Right lung (tissue), 10 donors: ENCODE results near the gene WWOX. TPM values are rescaled to one million over a fixed set of nuclear protein-coding genes. Genes with fewer than 3 reads are reported as not detected.
"Not testable (repeated sequence)": the region's sequence is repeated elsewhere in the genome, so short reads cannot be mapped to it uniquely, and the experiment has no call there.

Source experiments
- DNase-seq, 2 donors: peaks; one replicate each; pipeline ENCODE4 v3.0.0-alpha.2; 2013
- long read RNA-seq, 8 donors: transcript quantifications; one replicate each; lab custom pipeline, GENCODE V29; 2026
- polyA plus RNA-seq, 5 donors: library from polyadenylated mRNA; unstranded; fragments of 120-200 nt; gene quantifications; one replicate each; pipeline versions ENCODE4 v1.2.1 to v1.2.3, GENCODE V29; 2013; ENCODE audit warnings: inconsistent platforms in 1 of 5, low replicate concordance in 1 of 5; ENCODE audit not compliant: insufficient read length in 5 of 5, insufficient read depth in 1 of 5

WWOX gene
- 10 to 100 TPM; 29.3 to 41.5 (median 32.3) TPM for polyA plus RNA-seq
- long read RNA-seq, donor 1, partial matches to known transcripts: 0 of 5 reads
- long read RNA-seq, donor 1, other reads (novel, unspliced or antisense): 0 of 5 reads
- long read RNA-seq, donor 2, partial matches to known transcripts: 11 of 13 reads
- long read RNA-seq, donor 2, other reads (novel, unspliced or antisense): 0 of 13 reads
- long read RNA-seq, donor 3, partial matches to known transcripts: 20 of 24 reads
- long read RNA-seq, donor 3, other reads (novel, unspliced or antisense): 0 of 24 reads
- long read RNA-seq, donor 4, partial matches to known transcripts: 19 of 19 reads
- long read RNA-seq, donor 4, other reads (novel, unspliced or antisense): 0 of 19 reads
- long read RNA-seq, donor 5, partial matches to known transcripts: 0 of 4 reads
- long read RNA-seq, donor 5, other reads (novel, unspliced or antisense): 0 of 4 reads
- long read RNA-seq, donor 6, partial matches to known transcripts: 20 of 23 reads
- long read RNA-seq, donor 6, other reads (novel, unspliced or antisense): 0 of 23 reads
- long read RNA-seq, donor 7, partial matches to known transcripts: 0 of 3 reads
- long read RNA-seq, donor 7, other reads (novel, unspliced or antisense): 0 of 3 reads
- long read RNA-seq, donor 8, partial matches to known transcripts: 12 of 15 reads
- long read RNA-seq, donor 8, other reads (novel, unspliced or antisense): 0 of 15 reads

- peak; percentile 99 for DNase-seq
Measured at GRCh38 chr16:78099271-78100111, at the start of gene WWOX. Gene WWOX (plus strand): TSS chr16:78099654.

- DNase-seq: no peak
Measured at GRCh38 chr16:78050734-78051400, 48.6 kb upstream of the WWOX start.

DNA sequence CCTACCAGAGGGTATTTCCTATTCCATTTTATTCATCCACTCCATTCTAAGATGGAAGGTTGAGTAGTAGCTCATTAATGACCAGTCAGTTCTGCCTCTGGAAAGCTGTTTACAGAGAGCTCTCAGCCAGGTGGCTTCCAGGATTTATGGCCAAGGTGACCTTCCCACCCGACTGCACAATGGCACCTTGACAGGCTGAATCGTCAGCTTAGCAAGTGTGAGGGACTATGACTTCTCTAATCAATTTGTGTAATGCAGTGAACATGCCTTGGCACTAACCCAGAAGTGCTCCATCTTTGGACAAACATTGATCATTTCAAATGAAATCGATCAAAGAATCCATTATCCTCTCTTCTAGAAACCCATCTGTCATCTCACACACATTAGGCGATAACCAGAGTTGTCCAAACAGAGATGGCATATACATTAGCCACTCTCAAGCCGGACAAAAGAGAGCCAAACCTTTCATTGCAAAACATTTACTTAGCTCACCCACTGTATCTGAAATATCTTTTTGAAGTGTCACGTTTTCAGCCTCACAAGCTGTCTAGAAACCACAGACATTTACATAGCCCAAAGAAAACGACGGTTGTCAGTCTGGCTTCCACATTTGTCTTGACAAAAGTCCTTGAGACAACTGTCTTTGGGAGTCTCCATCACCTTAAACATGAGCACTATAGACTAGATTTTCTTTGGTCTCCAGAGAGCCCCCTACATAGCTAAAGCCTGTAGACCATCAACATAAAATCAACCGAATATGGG, 41.5 kb upstream of the WWOX start:
- no peak for DNase-seq

- DNase-seq: not testable (repeated sequence)
Measured at GRCh38 chr16:78059806-78060205, 39.6 kb upstream of the WWOX start.

DNA sequence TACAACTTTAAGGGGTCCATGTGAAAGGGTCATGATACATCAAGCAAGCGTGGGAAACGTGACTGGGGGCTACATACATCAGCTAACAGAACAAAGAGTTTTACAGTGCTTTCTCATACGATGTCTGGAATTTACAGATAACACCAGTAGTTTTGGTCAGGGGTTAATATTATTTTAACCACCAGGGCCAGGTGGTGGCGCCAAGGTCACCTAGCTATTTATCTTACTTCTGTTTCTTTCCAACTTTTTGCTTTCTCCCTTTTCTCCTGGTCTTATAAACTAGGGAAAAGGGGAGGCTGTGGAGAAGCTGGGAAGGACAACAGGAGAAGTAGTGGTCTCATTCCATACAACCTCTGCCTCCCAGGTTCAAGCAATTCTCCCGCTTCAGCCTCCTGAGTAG, 39.2 kb upstream of the WWOX start:
- no peak for DNase-seq

- no peak for DNase-seq
Measured at GRCh38 chr16:78060809-78061208, 38.6 kb upstream of the WWOX start.

DNA sequence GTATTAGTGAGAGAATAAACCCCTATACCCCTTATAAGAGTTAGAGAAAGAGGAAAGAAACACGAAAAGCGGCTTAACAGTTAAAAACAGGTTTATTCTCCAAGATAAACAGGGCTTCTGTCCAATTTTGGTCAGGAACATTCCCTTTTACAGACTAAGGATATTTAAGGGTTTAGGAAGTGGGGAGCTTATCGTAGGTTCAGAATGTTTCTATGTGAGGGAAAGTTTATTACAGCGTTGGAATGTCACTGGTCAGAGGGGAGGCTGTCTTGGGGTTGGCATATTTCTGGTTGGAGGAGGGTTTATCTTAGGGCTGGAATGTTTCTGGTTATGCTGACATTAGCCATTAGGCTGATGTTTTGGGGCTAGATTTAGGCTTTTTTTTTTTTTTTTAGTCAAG, 34.1 kb upstream of the WWOX start:
- DNase-seq: no peak

DNA sequence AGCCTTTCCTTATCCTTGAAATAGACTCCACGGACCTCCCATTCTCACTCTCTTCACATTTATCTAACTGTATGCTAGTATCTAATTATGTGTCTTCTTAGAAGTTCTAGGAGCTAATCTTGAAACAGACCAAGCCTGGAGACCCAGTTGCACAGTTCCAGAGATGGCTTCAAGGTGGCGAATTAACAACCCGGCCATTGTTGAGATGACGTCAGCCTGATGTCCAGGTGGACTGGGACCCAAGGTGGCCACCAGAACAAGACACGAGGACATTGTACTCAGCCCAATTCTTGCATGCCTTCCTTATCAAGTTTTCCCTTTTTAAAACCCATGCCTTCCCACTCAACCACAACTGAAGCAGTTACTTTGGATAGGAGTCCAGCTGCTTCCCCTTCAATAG, 29.5 kb upstream of the WWOX start:
- no peak for DNase-seq

DNA sequence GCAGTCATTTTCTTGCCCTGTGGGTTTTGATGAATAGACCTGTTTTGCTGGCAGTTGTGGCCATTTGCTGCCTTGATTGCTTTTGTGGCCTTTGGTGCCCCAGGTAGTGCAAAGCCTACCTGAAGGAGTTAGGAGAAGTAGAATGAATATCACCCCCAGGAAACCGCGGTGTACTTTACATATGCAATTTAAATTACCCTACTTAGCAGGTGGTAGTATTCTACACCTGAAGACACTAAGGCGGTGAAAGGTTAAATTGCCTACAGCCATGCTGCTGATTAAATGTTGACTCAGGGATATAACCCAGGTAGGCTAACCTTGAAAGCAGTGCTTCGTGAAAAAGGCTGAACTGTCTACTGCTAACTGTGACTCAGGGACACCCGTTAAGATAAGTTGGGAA, 27.2 kb upstream of the WWOX start:
- DNase-seq: no peak

GRCh38 chr16:78075800-78076199, 23.7 kb upstream of the WWOX start:
- no peak for DNase-seq

DNA sequence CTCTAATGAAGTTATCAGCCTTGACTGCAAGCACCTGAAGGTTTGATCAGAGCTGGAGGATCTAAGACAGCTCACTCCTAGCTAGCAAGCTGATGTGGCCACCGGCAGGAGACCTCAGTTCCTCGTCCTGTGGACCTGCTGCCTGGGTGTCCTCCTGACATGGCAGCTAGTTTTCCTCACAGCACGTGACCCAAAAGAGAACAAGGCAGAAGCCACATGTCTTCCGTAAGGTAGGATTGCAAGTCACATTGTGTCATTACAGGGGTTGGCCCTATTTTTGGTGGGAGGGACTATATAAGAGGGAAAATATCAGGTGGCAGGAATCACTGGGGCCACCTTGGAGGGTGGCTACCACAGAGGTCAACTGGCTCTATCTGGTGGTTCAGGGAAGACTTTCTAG, 18.1 kb upstream of the WWOX start:
- no peak for DNase-seq

DNA sequence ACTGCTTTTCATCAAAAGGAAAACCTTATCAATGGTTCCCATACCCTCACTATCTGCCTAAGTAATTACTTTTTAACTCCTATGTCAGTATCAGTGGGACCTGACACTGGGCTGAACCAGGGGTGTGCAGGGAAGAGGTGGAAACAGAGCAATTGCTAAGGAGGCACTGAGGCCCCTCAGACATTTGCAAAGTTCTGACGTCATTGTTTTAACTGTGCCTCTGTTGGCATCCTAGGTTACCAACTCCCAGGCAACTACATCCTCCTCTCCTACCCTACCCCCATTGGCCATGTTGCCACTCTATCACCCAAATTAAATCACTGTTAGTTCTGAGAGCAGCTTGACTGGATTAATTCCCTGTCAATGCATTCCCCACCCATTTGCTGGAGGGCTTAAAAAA, 8.0 kb upstream of the WWOX start:
- no peak for DNase-seq

- no peak for DNase-seq
Measured at GRCh38 chr16:78092758-78093157, 6.7 kb upstream of the WWOX start.

- DNase-seq: no peak
Measured at GRCh38 chr16:78094166-78094565, 5.3 kb upstream of the WWOX start.

DNA sequence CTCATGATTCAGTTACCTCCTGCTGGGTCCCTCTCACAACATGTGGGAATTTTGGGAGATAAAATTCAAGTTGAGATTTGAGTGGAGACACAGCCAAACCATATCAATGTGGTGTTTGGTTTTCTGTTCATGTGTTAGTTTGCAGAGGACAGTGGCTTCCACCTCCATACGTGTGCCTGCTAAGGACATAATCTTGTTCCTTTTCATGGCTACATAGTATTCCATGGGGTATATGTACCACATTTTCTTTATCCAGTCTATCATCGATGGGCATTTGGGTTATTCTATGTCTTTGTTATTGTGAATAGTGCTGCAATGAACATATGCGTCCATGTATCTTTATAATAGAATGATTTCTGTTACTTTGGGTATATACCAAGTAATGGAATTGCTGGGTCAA, 4.5 kb upstream of the WWOX start:
- no peak for DNase-seq

DNA sequence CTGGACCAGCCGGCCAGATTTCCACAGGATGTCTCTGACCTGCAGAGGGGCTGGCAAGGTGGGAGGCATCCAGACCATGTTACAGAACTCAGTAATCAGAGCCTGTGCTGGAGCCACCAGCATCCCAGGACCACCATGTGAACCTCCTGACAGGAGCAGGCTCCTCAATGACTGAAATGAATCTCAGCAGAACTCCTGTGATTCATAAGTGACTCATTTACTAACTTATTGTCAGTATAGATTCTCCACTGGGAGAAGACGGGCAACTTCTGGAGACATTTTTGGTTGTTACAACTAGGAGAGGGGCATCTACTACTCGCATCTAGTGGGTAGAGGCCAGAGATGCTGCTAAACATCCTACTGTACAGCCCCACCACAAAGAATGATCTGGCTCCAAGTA, 3.1 kb upstream of the WWOX start:
- no peak for DNase-seq

DNA sequence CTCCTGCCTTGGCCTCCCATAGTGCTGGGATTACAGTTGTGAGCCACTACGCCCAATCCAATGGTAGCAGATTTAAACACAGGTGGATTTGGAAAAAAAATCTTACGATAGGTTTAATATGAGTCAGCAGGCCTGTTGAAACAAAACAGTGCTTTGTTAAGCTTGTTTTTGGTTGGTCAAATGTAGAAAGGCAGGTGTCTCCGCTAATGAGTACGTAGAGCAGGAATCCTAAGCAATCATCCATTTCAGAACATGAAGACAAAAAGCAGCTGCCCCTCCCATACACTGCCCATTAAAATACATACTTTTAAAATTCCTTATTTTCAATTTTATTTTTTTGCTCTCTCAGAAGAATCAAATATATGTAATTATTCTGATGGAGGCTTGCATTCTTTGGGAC, 1.9 kb upstream of the WWOX start:
- no peak for DNase-seq

DNA sequence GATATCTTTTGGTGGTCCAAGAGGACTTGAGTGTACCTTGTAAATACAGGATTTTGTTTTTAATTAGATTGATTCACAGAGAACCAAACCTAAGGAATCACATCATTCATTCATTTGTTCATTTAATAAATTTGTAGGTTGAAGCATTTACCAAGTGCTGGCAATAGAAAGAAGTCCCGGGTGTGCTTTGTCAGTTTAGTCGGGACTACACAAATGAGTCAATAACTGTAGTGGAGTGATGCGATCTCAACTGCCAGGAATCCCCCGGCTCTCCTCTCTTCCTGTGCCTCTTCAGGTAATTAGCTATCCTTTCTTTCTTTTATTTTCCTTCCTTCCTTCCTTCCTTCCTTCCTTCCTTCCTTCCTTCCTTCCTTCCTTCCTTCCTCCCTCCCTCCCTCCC, 1.4 kb upstream of the WWOX start:
- no peak for DNase-seq

- DNase-seq: no peak
Measured at GRCh38 chr16:78098595-78099270, 721 bp upstream of the WWOX start.

DNA sequence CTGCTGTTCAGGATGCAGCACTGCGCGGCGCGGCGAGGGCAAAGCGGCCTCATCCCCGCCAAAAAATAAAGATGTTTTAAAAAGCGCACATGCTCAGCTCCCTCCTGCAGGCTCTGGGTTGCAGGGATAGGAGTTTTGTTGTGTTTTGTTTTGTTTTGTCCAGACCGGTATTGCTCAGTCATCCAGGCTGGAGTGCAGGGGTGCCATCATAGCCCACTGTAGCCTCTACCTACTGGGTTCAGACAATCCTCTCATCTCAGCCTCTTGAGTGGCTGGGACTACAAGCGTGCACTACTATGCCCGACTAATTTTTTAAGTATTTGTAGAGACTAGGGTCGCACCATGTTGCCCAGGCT, 636 bp downstream of the WWOX start:
- DNase-seq: no peak
